HepG2 (cell line): ENCODE results near the gene UCP3. TPM values are rescaled to one million over a fixed set of nuclear protein-coding genes. Genes with fewer than 3 reads are reported as not detected.

Experiments
- KLF12 ChIP-seq: sonication (generic); formaldehyde crosslinking; IDR thresholded peaks from 2 replicates; pipeline ENCODE4 v1.4.0; 2020; ENCODE audit warnings: missing genetic modification reagents, borderline replicate concordance
- RORA ChIP-seq: sonication (generic); formaldehyde crosslinking; IDR thresholded peaks from 2 replicates; pipeline ENCODE4 v1.5.0; 2020; ENCODE audit warnings: mild to moderate bottlenecking, missing genetic modification reagents, moderate library complexity
- ZNF644 ChIP-seq: IDR thresholded peaks from 2 replicates; pipeline ENCODE4 v1.6.1; 2016; ENCODE audit warnings: low read depth
- polyA plus RNA-seq, 8 experiments: library from polyadenylated mRNA; depleted of rRNA in 3 of 8; stranded (reverse) in 7 of 8; unstranded in 1 of 8; fragments of >200 nt; fragmentation: Illumina TruSeq in 4 of 8; extraction: Trizol in 4 of 8; gene quantifications; 2 replicates each; pipeline versions ENCODE4 v1.2.1 to v1.2.3, GENCODE V29; 2011 to 2016; ENCODE audit warnings: low read depth in 4 of 8, missing spikeins in 1 of 8, mixed read lengths in 1 of 8; ENCODE audit not compliant: insufficient read depth in 1 of 8
- total RNA-seq, 5 experiments: library from RNA; depleted of rRNA; stranded (reverse); fragments of >200 nt; fragmentation: Illumina TruSeq; extraction: Trizol; gene quantifications; 2 replicates each; pipeline ENCODE4 v1.2.3, GENCODE V29; 2016; ENCODE audit warnings: low read depth in 1 of 5
- TF ChIP-seq, protein P1 (sequence below): sonication (generic); formaldehyde crosslinking; IDR thresholded peaks from 2 replicates; pipeline ENCODE4 v1.5.1; 2020; ENCODE audit warnings: mild to moderate bottlenecking, moderate library complexity, missing genetic modification reagents
- TF ChIP-seq, protein P2 (sequence below): sonication (generic); formaldehyde crosslinking; IDR thresholded peaks from 2 replicates; pipeline ENCODE4 v1.4.0; 2020; ENCODE audit warnings: low read depth, missing genetic modification reagents
- TF ChIP-seq, protein P3 (sequence below): sonication (generic); formaldehyde crosslinking; IDR thresholded peaks from 2 replicates; pipeline ENCODE4 v1.8.1; 2022; ENCODE audit warnings: mild to moderate bottlenecking, missing genetic modification reagents

UCP3 gene
- total and polyA plus RNA-seq, 2 of the 13 experiments (the other 11 are each of a cell fraction or from before 2014, with no cell fraction given), result 0.37 TPM; not detected in 1

DNA sequence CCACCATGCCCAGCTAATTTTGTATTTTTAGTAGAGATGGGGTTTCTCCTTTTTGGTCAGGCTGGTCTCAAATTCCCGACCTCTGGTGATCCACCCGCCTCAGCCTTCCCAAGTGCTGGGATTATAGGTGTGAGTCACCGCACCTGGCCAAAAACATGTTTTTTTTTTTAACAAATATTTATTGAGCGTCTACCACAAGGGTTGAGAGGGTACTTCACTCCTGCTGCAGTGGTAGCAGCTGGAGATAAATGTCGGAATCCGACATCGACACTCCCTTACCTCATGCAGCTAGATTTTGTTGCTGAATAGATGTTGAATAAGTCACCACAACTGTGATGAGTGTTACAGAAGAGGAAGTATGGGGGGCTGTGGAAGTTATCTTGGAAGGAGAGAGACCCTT lies 57.1 kb downstream of the UCP3 start (continued):
- TF ChIP-seq, protein P1, sequence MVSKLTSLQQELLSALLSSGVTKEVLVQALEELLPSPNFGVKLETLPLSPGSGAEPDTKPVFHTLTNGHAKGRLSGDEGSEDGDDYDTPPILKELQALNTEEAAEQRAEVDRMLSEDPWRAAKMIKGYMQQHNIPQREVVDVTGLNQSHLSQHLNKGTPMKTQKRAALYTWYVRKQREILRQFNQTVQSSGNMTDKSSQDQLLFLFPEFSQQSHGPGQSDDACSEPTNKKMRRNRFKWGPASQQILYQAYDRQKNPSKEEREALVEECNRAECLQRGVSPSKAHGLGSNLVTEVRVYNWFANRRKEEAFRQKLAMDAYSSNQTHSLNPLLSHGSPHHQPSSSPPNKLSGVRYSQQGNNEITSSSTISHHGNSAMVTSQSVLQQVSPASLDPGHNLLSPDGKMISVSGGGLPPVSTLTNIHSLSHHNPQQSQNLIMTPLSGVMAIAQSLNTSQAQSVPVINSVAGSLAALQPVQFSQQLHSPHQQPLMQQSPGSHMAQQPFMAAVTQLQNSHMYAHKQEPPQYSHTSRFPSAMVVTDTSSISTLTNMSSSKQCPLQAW (CRISPR knock-in tag), result 0 out of 2 replicates have a peak, but pooled peaks have one; percentile 14
- TF ChIP-seq, protein P2, sequence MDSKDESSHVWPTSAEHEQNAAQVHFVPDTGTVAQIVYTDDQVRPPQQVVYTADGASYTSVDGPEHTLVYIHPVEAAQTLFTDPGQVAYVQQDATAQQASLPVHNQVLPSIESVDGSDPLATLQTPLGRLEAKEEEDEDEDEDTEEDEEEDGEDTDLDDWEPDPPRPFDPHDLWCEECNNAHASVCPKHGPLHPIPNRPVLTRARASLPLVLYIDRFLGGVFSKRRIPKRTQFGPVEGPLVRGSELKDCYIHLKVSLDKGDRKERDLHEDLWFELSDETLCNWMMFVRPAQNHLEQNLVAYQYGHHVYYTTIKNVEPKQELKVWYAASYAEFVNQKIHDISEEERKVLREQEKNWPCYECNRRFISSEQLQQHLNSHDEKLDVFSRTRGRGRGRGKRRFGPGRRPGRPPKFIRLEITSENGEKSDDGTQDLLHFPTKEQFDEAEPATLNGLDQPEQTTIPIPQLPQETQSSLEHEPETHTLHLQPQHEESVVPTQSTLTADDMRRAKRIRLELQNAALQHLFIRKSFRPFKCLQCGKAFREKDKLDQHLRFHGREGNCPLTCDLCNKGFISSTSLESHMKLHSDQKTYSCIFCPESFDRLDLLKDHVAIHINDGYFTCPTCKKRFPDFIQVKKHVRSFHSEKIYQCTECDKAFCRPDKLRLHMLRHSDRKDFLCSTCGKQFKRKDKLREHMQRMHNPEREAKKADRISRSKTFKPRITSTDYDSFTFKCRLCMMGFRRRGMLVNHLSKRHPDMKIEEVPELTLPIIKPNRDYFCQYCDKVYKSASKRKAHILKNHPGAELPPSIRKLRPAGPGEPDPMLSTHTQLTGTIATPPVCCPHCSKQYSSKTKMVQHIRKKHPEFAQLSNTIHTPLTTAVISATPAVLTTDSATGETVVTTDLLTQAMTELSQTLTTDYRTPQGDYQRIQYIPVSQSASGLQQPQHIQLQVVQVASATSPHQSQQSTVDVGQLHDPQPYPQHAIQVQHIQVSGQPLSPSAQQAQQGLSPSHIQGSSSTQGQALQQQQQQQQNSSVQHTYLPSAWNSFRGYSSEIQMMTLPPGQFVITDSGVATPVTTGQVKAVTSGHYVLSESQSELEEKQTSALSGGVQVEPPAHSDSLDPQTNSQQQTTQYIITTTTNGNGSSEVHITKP (CRISPR knock-in tag), result 0 out of 2 replicates have a peak, but pooled peaks have one; percentile 39
- TF ChIP-seq, protein P3, sequence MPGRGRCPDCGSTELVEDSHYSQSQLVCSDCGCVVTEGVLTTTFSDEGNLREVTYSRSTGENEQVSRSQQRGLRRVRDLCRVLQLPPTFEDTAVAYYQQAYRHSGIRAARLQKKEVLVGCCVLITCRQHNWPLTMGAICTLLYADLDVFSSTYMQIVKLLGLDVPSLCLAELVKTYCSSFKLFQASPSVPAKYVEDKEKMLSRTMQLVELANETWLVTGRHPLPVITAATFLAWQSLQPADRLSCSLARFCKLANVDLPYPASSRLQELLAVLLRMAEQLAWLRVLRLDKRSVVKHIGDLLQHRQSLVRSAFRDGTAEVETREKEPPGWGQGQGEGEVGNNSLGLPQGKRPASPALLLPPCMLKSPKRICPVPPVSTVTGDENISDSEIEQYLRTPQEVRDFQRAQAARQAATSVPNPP (CRISPR knock-in tag), result no peak
- TF ChIP-seq KLF12 (CRISPR knock-in tag) (0 out of 2 replicates have a peak, but pooled peaks have one; percentile 22), ZNF644 (CRISPR knock-in tag) (0 out of 2 replicates have a peak, but pooled peaks have one; percentile 2), RORA (CRISPR knock-in tag) (no peak)
